Gastrocnemius medialis (tissue), 4 donors: ENCODE results near the gene CRTC3. TPM values are rescaled to one million over a fixed set of nuclear protein-coding genes. Genes with fewer than 3 reads are reported as not detected.

Source experiments
- ATAC-seq, 2 donors: fragments of 150-250 bp; one replicate each; pipeline ENCODE4 v1.9.1; 2016
- DNase-seq, 2 donors: peaks; one replicate each; pipeline ENCODE4 v3.0.0-alpha.2; 2019
- H3K27ac ChIP-seq, 4 donors: fragments of 200-600 bp; sonication (generic); 1 replicate in 1 of 4; 2 replicates in 3 of 4; pipeline ENCODE4 v1.5.1; 2016 to 2018; ENCODE audit warnings: mild to moderate bottlenecking in 2 of 4, moderate library complexity in 1 of 4
- H3K27me3 ChIP-seq, 3 donors: fragments of 200-600 bp; sonication (generic) in 2 of 3; 1 replicate in 1 of 3; 2 replicates in 2 of 3; pipeline versions ENCODE4 v1.5.1 to v1.6.0; 2016 to 2019; ENCODE audit warnings: mild to moderate bottlenecking in 1 of 3, moderate library complexity in 1 of 3
- H3K36me3 ChIP-seq, 2 donors: fragments of 200-600 bp; sonication (generic) in 1 of 2; one replicate each; pipeline ENCODE4 v1.5.1; 2017 to 2018
- H3K4me1 ChIP-seq, 2 donors: fragments of 200-600 bp; sonication (generic) in 1 of 2; one replicate each; pipeline ENCODE4 v1.5.1; 2016 to 2017; ENCODE audit warnings: mild to moderate bottlenecking in 2 of 2
- H3K4me3 ChIP-seq, 4 donors: fragments of 200-600 bp; sonication (generic) in 3 of 4; 1 replicate in 1 of 4; 2 replicates in 3 of 4; pipeline ENCODE4 v1.5.1; 2016 to 2019; ENCODE audit warnings: mild to moderate bottlenecking in 2 of 4
- H3K9me3 ChIP-seq, 3 donors: fragments of 200-600 bp; sonication (generic) in 2 of 3; 1 replicate in 1 of 3; 2 replicates in 2 of 3; pipeline ENCODE4 v1.5.1; 2016 to 2019
- POLR2A ChIP-seq, 2 donors: fragments of 450-650 bp; IDR thresholded peaks; one replicate each; pipeline ENCODE4 v1.6.1; 2017; ENCODE audit warnings: antibody characterized with exemption in 2 of 2, mild to moderate bottlenecking in 2 of 2, moderate library complexity in 2 of 2
- in situ Hi-C, 4 donors: fragments of 200-750 bp; cut with MboI; loops; one replicate each; pipeline versions ENCODE4 v1.15.0 to v1.8.0; 2017; ENCODE audit warnings: low sequenced_read_pairs in 4 of 4
- intact Hi-C: fragments of 100-400 bp; cut with DNase I; formaldehyde crosslinking; loops from one replicate; pipeline ENCODE4 v1.15.1; 2023; ENCODE audit warnings: low total_unique reads
- total RNA-seq, 4 donors: library from RNA; depleted of rRNA; stranded (reverse); fragments of >200 nt; gene quantifications; one replicate each; pipeline versions ENCODE4 v1.1.0 to v1.2.3, GENCODE V29; 2016
- TF ChIP-seq, protein P1 (sequence below), 5 experiments: fragments of 450-650 bp in 3 of 5; fragments of 200-600 bp in 2 of 5; sonication (generic) in 2 of 5; IDR thresholded peaks in 4 of 5; conservative IDR thresholded peaks in 1 of 5; 1 replicate in 4 of 5; 2 replicates in 1 of 5; pipeline ENCODE4 v1.5.1; 2016 to 2019; ENCODE audit warnings: antibody characterized with exemption in 5 of 5, mild to moderate bottlenecking in 3 of 5, moderate library complexity in 3 of 5

The CRTC3 gene
- total RNA-seq, 4 donors from 2014 or later: 20.7 to 41.4 (median 30.5) TPM

- ATAC-seq: no peak
- H3K4me1 ChIP-seq: no peaks in the 10 kb centered on the region
- TF ChIP-seq, protein P1, sequence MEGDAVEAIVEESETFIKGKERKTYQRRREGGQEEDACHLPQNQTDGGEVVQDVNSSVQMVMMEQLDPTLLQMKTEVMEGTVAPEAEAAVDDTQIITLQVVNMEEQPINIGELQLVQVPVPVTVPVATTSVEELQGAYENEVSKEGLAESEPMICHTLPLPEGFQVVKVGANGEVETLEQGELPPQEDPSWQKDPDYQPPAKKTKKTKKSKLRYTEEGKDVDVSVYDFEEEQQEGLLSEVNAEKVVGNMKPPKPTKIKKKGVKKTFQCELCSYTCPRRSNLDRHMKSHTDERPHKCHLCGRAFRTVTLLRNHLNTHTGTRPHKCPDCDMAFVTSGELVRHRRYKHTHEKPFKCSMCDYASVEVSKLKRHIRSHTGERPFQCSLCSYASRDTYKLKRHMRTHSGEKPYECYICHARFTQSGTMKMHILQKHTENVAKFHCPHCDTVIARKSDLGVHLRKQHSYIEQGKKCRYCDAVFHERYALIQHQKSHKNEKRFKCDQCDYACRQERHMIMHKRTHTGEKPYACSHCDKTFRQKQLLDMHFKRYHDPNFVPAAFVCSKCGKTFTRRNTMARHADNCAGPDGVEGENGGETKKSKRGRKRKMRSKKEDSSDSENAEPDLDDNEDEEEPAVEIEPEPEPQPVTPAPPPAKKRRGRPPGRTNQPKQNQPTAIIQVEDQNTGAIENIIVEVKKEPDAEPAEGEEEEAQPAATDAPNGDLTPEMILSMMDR (IDR thresholded peaks at IDR 0.05 in 4 of 5, conservative IDR thresholded peaks at IDR 0.05 in 1 of 5): no peak
- TF ChIP-seq POLR2A (IDR thresholded peaks at IDR 0.05): no peak
- no peak for DNase-seq
- in situ Hi-C loops: loop anchor here in 1 of 4 donors (25.0 kb wide), 1 partner anchor 158 kb away; no protein-coding TSS in a partner anchor
- H3K27ac ChIP-seq: no peak overlapping the region
- no peak overlapping the region for H3K4me3 ChIP-seq
- H3K27me3 ChIP-seq: no peaks in the 10 kb centered on the region
- intact Hi-C loops: no loop called here
- H3K36me3 ChIP-seq: peaks cover 7 to 100% of the 10 kb centered on the region in 2 donors
- no peaks in the 10 kb centered on the region for H3K9me3 ChIP-seq
Measured at GRCh38 chr15:90495067-90495466, 34.7 kb upstream of the CRTC3 start.

GRCh38 chr15:90496791-90497190 is 32.9 kb upstream of the CRTC3 start:
- Histone ChIP-seq H3K4me1 (no peaks in the 10 kb centered on the region), H3K9me3 (no peaks in the 10 kb centered on the region), H3K4me3 (no peak overlapping the region), H3K27me3 (no peaks in the 10 kb centered on the region), H3K27ac (no peak overlapping the region), H3K36me3 (peaks cover 3 to 100% of the 10 kb centered on the region in 2 donors)
- in situ Hi-C loops: loop anchor here in 1 of 4 donors (25.0 kb wide), 1 partner anchor 159 kb away; no protein-coding TSS in a partner anchor
- ATAC-seq: no peak
- no peak for DNase-seq
- intact Hi-C loops: no loop called here
- TF ChIP-seq, protein P1 (IDR thresholded peaks at IDR 0.05 in 4 of 5, conservative IDR thresholded peaks at IDR 0.05 in 1 of 5): no peak
- TF ChIP-seq POLR2A (IDR thresholded peaks at IDR 0.05): no peak

- in situ Hi-C loops: loop anchor here in 1 of 4 donors (25.0 kb wide), 1 partner anchor 160 kb away; no protein-coding TSS in a partner anchor
- Histone ChIP-seq H3K36me3 (peaks cover 3 to 100% of the 10 kb centered on the region in 2 donors), H3K4me3 (no peak overlapping the region), H3K9me3 (no peaks in the 10 kb centered on the region), H3K4me1 (no peaks in the 10 kb centered on the region), H3K27me3 (no peaks in the 10 kb centered on the region), H3K27ac (no peak overlapping the region)
- intact Hi-C loops: no loop called here
- TF ChIP-seq POLR2A (IDR thresholded peaks at IDR 0.05): no peak
- TF ChIP-seq, protein P1 (IDR thresholded peaks at IDR 0.05 in 4 of 5, conservative IDR thresholded peaks at IDR 0.05 in 1 of 5): no peak
- DNase-seq: no peak
- ATAC-seq: no peak
Measured at GRCh38 chr15:90497376-90497775, 32.3 kb upstream of the CRTC3 start.

DNA sequence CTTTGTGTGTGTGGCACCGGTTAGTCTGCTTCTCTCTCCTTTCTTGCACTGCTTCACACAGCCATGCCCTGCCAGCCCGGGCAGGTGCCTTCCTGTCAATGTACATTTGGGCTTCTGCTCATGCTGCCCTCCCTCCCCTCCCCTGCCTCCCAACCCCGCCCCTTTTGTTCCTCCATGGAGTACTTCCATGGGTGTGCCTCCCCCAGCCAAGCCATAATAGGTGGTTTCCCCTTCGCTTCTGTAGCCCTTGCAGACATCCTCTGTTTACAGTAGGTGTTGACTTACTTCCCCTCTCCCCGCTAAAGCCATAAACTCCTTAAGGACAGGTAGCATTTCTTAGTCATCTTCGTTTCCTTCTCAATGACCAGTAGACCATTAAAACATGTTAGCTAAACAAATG is 31.8 kb upstream of the CRTC3 start:
- H3K27ac ChIP-seq: no peak overlapping the region
- no peaks in the 10 kb centered on the region for H3K27me3 ChIP-seq
- DNase-seq (no peak), ATAC-seq (no peak)
- TF ChIP-seq, protein P1 (IDR thresholded peaks at IDR 0.05 in 4 of 5, conservative IDR thresholded peaks at IDR 0.05 in 1 of 5): no peak
- no peak for TF ChIP-seq POLR2A (IDR thresholded peaks at IDR 0.05)
- H3K4me3 ChIP-seq: no peak overlapping the region
- peaks cover 0 to 100% of the 10 kb centered on the region in 2 donors for H3K36me3 ChIP-seq
- no peaks in the 10 kb centered on the region for H3K9me3 ChIP-seq
- in situ Hi-C loops: loop anchor here in 1 of 4 donors (25.0 kb wide), 1 partner anchor 161 kb away; no protein-coding TSS in a partner anchor
- intact Hi-C loops: no loop called here
- no peaks in the 10 kb centered on the region for H3K4me1 ChIP-seq

DNA sequence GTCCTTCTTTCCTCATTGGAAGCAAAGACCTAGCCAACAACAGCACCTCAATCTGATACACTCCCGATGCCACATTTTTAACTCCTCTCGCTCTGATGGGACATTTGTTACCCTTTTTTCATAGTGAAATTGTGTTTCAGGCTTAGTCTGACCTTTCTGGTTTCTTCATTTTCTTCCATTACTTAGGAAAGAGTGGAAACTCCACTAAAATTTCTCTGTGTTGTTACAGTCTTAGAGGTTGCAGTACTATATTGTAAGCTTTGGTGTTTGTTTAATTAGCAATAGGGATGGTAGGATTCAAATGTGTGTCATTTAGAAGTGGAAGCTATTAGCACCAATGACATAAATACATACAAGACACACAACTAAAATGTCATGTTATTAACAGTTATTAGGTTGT is 29.6 kb upstream of the CRTC3 start:
- in situ Hi-C loops: loop anchor here in 1 of 4 donors (25.0 kb wide), 1 partner anchor 387 kb away; the partner anchor contains the start of gene FES
- H3K9me3 ChIP-seq: no peaks in the 10 kb centered on the region
- no peaks in the 10 kb centered on the region for H3K27me3 ChIP-seq
- ATAC-seq: no peak
- H3K4me3 ChIP-seq: no peak overlapping the region
- no peak for DNase-seq
- peaks cover 0 to 79% of the 10 kb centered on the region in 2 donors for H3K36me3 ChIP-seq
- no peak overlapping the region for H3K27ac ChIP-seq
- no peak for TF ChIP-seq POLR2A (IDR thresholded peaks at IDR 0.05)
- TF ChIP-seq, protein P1 (IDR thresholded peaks at IDR 0.05 in 4 of 5, conservative IDR thresholded peaks at IDR 0.05 in 1 of 5): no peak
- intact Hi-C loops: no loop called here
- no peaks in the 10 kb centered on the region for H3K4me1 ChIP-seq
